GM12891 (cell line): ENCODE measurements around the gene CPED1.

Experiments
- POLR2A ChIP-seq: IDR thresholded peaks from 2 replicates; pipeline ENCODE4 v1.6.1; 2011; ENCODE audit warnings: low read depth, low read length, control low read depth
- POLR2AphosphoS5 ChIP-seq: IDR thresholded peaks from 2 replicates; pipeline ENCODE4 v1.6.1; 2011; ENCODE audit warnings: low read depth, low read length, control low read depth

GRCh38 chr7:121212036-121212435 is 223.5 kb downstream of the CPED1 start:
- TF ChIP-seq POLR2AphosphoS5 (no peak), POLR2A (no peak)
